Ammon's horn (tissue), 1 donor: ENCODE data around the gene ARRDC2.
"Not testable (repeated sequence)": the region's sequence is repeated elsewhere in the genome, so short reads cannot be mapped to it uniquely, and the experiment has no call there.

Experiments used
- DNase-seq: peaks from one replicate; pipeline ENCODE4 v3.0.0-alpha.2; 2016; ENCODE audit warnings: low spot score

The ARRDC2 gene

GRCh38 chr19:17989425-17990094 is 18.4 kb upstream of the ARRDC2 start:
- DNase-seq: no peak

GRCh38 chr19:17993076-17993813 is 14.7 kb upstream of the ARRDC2 start:
- no peak for DNase-seq

GRCh38 chr19:17996826-17997316 is 11.1 kb upstream of the ARRDC2 start:
- DNase-seq: peak; percentile 88

- no peak for DNase-seq
Observed at GRCh38 chr19:17997969-17998826, 9.8 kb upstream of the ARRDC2 start.

GRCh38 chr19:17998827-17999150 is 9.2 kb upstream of the ARRDC2 start:
- no peak for DNase-seq

- no peak for DNase-seq
Observed at GRCh38 chr19:17999684-18000479, 8.1 kb upstream of the ARRDC2 start.

- DNase-seq: no peak
Observed at GRCh38 chr19:18000480-18000914, 7.5 kb upstream of the ARRDC2 start.

- DNase-seq: peak; percentile 76
Observed at GRCh38 chr19:18000915-18001776, 6.8 kb upstream of the ARRDC2 start.

GRCh38 chr19:18001777-18002345 is 6.1 kb upstream of the ARRDC2 start:
- DNase-seq: no peak

- DNase-seq: no peak
Observed at GRCh38 chr19:18002347-18002850, 5.6 kb upstream of the ARRDC2 start.

- DNase-seq: not testable (repeated sequence)
Observed at GRCh38 chr19:18005750-18006149, 2.2 kb upstream of the ARRDC2 start.

GRCh38 chr19:18007044-18007916 is 690 bp upstream of the ARRDC2 start:
- peak; percentile 89 for DNase-seq

- DNase-seq: no peak
Observed at GRCh38 chr19:18008814-18009213, 844 bp downstream of the ARRDC2 start.

- DNase-seq: no peak
Observed at GRCh38 chr19:18009412-18010066, 1.6 kb downstream of the ARRDC2 start.

- no peak for DNase-seq
Observed at GRCh38 chr19:18010149-18010548, 2.2 kb downstream of the ARRDC2 start.

GRCh38 chr19:18013210-18014111 is 5.5 kb downstream of the ARRDC2 start:
- DNase-seq: no peak

- DNase-seq: no peak
Observed at GRCh38 chr19:18014197-18014596, 6.2 kb downstream of the ARRDC2 start.
